Measurements from ENCODE around the gene ACSF3.

GRCh38 chr16:89044418-89045180 lies 49.1 kb upstream of the ACSF3 start:
- TF ChIP-seq POLR2A (IDR thresholded peaks at IDR 0.05) (no peak), CTCF (IDR thresholded peaks at IDR 0.05) (no peak)
